Activated CD8-positive, alpha-beta memory T cell treated with anti-CD3 and anti-CD28 coated beads, Interleukin-2, amount 50 U/mL, for 1 hour (primary cell): ENCODE measurements around the gene POTEM.
"Not testable (repeated sequence)": the region's sequence is repeated elsewhere in the genome, so short reads cannot be mapped to it uniquely, and the experiment has no call there.

ENCODE experiments used
- DNase-seq: peaks from one replicate; pipeline ENCODE4 v3.0.0-alpha.2; 2020; ENCODE audit errors: extremely low read depth

Gene POTEM

GRCh38 chr14:18967134-18967533 is at the start of gene POTEM:
POTEM (plus strand) TSS chr14:18967434; CDS start chr14:18967486, 52 bp downstream.
- not testable (repeated sequence) for DNase-seq

- not testable (repeated sequence) for DNase-seq
Measured at GRCh38 chr14:18918345-18918744, 48.9 kb upstream of the POTEM start.

GRCh38 chr14:18920052-18920451 is 47.2 kb upstream of the POTEM start:
- not testable (repeated sequence) for DNase-seq

- not testable (repeated sequence) for DNase-seq
Measured at GRCh38 chr14:18921055-18921701, 46.1 kb upstream of the POTEM start.

- not testable (repeated sequence) for DNase-seq
Measured at GRCh38 chr14:18936848-18937247, 30.4 kb upstream of the POTEM start.

GRCh38 chr14:18938733-18939132 is 28.5 kb upstream of the POTEM start:
- not testable (repeated sequence) for DNase-seq

GRCh38 chr14:18949939-18950338 is 17.3 kb upstream of the POTEM start:
- DNase-seq, result not testable (repeated sequence)

- not testable (repeated sequence) for DNase-seq
Measured at GRCh38 chr14:18953085-18953484, 14.1 kb upstream of the POTEM start.

- not testable (repeated sequence) for DNase-seq
Measured at GRCh38 chr14:18955816-18956215, 11.4 kb upstream of the POTEM start.

- not testable (repeated sequence) for DNase-seq
Measured at GRCh38 chr14:18961576-18961975, 5.7 kb upstream of the POTEM start.

- not testable (repeated sequence) for DNase-seq
Measured at GRCh38 chr14:18962143-18962542, 5.1 kb upstream of the POTEM start.

- not testable (repeated sequence) for DNase-seq
Measured at GRCh38 chr14:18963276-18963675, 4.0 kb upstream of the POTEM start.

- not testable (repeated sequence) for DNase-seq
Measured at GRCh38 chr14:18964878-18965277, 2.4 kb upstream of the POTEM start.

GRCh38 chr14:19002566-19002965 is 35.3 kb downstream of the POTEM start:
- not testable (repeated sequence) for DNase-seq

GRCh38 chr14:19006490-19006889 is 39.3 kb downstream of the POTEM start:
- DNase-seq, result not testable (repeated sequence)

GRCh38 chr14:19007678-19008077 is 40.4 kb downstream of the POTEM start:
- not testable (repeated sequence) for DNase-seq

GRCh38 chr14:19011029-19011428 is 43.8 kb downstream of the POTEM start:
- DNase-seq, result not testable (repeated sequence)

GRCh38 chr14:19011703-19012102 is 44.5 kb downstream of the POTEM start:
- DNase-seq, result not testable (repeated sequence)

GRCh38 chr14:19015185-19015584 is 48.0 kb downstream of the POTEM start:
- DNase-seq, result not testable (repeated sequence)

GRCh38 chr14:19025080-19025589 is 57.9 kb downstream of the POTEM start:
- not testable (repeated sequence) for DNase-seq

- DNase-seq, result not testable (repeated sequence)
Measured at GRCh38 chr14:19026649-19027351, 59.6 kb downstream of the POTEM start.

- DNase-seq, result not testable (repeated sequence)
Measured at GRCh38 chr14:19027895-19028294, 60.7 kb downstream of the POTEM start.
